MCF 10A (cell line): Measurements from ENCODE around the gene TMEM161A. TPM values are rescaled to one million over a fixed set of nuclear protein-coding genes. Genes with fewer than 3 reads are reported as not detected.
"Not testable (repeated sequence)": the region's sequence is repeated elsewhere in the genome, so short reads cannot be mapped to it uniquely, and the experiment has no call there.

Experiments used
- BruUV-seq: library from RNA; stranded (reverse); fragments of 400-500 nt; replicated peaks from 2 replicates; lab custom pipeline; 2021; lab: Mats Ljungman, UMichigan
- CTCF ChIA-PET: fragments of 300-600 bp; sonication (Branson Sonifier 250); formaldehyde crosslinking; extraction: SDS; loops from one replicate; lab custom pipeline; 2021; ENCODE audit warnings: antibody characterized with exemption, inconsistent platforms; lab: Yijun Ruan, JAX
- POLR2A ChIA-PET: fragments of 300-600, 350-650 bp; sonication (Branson Sonifier 250); formaldehyde crosslinking; extraction: SDS; loops from one replicate; lab custom pipeline; 2020; ENCODE audit warnings: antibody characterized with exemption, inconsistent platforms; lab: Yijun Ruan, JAX
- DNase-seq: peaks from one replicate; pipeline ENCODE4 v3.0.0-alpha.2; 2018; ENCODE audit not compliant: unreplicated experiment
- H3K27ac Mint-ChIP-seq: one replicate; pipeline ENCODE4 v1.8.0; 2022; ENCODE audit warnings: mild to moderate bottlenecking, low read depth, mixed read lengths; ENCODE audit not compliant: unreplicated experiment
- H3K27me3 Mint-ChIP-seq: one replicate; pipeline ENCODE4 v1.8.0; 2022; ENCODE audit warnings: mixed read lengths; ENCODE audit not compliant: insufficient read depth, unreplicated experiment
- H3K36me3 Mint-ChIP-seq: one replicate; pipeline ENCODE4 v1.8.0; 2022; ENCODE audit warnings: mild to moderate bottlenecking, moderate library complexity, mixed read lengths; ENCODE audit not compliant: insufficient read depth, unreplicated experiment
- H3K4me1 Mint-ChIP-seq: one replicate; pipeline ENCODE4 v1.8.0; 2022; ENCODE audit warnings: mixed read lengths; ENCODE audit not compliant: insufficient read depth, unreplicated experiment
- H3K4me3 Mint-ChIP-seq: one replicate; pipeline ENCODE4 v1.8.0; 2022; ENCODE audit warnings: mild to moderate bottlenecking, moderate library complexity, mixed read lengths; ENCODE audit not compliant: unreplicated experiment
- H3K9me3 Mint-ChIP-seq: one replicate; pipeline ENCODE4 v1.8.0; 2022; ENCODE audit warnings: mixed read lengths; ENCODE audit not compliant: unreplicated experiment
- intact Hi-C: fragments of 100-400 bp; cut with micrococcal nuclease; formaldehyde crosslinking; loops from 2 replicates; pipeline ENCODE4 v1.14.1; 2022
- total RNA-seq: library from RNA; stranded (reverse); gene quantifications from 2 replicates; pipeline ENCODE4 v1.2.3, GENCODE V29; 2022
- TF ChIP-seq, protein P1 (sequence below): fragments of 200-600 bp; IDR thresholded peaks from one replicate; pipeline ENCODE4 v1.8.0; 2022; ENCODE audit warnings: antibody characterized with exemption, mild to moderate bottlenecking; ENCODE audit not compliant: unreplicated experiment

TMEM161A gene
- total RNA-seq, 1 experiment from 2014 or later = 34.8 TPM

GRCh38 chr19:19154768-19155494 is 16.7 kb upstream of the TMEM161A start:
- DNase-seq = no peak
- intact Hi-C loops = no loop called here
- ChIA-PET POLR2A (interaction anchor here (0.6 kb wide), 1 partner anchor 86 kb away, joined by 3 read pairs; no protein-coding TSS in a partner anchor), CTCF (interaction anchor here (0.6 to 4.2 kb wide), 2 partner anchors 9 to 80 kb away, joined by 3 to 25 read pairs; no protein-coding TSS in a partner anchor)
- no peak overlapping the region for H3K27ac Mint-ChIP-seq
- H3K4me3 Mint-ChIP-seq = no peak overlapping the region
- no TSS peak for BruUV-seq
- no peaks in the 10 kb centered on the region for H3K4me1 Mint-ChIP-seq
- TF ChIP-seq, protein P1, sequence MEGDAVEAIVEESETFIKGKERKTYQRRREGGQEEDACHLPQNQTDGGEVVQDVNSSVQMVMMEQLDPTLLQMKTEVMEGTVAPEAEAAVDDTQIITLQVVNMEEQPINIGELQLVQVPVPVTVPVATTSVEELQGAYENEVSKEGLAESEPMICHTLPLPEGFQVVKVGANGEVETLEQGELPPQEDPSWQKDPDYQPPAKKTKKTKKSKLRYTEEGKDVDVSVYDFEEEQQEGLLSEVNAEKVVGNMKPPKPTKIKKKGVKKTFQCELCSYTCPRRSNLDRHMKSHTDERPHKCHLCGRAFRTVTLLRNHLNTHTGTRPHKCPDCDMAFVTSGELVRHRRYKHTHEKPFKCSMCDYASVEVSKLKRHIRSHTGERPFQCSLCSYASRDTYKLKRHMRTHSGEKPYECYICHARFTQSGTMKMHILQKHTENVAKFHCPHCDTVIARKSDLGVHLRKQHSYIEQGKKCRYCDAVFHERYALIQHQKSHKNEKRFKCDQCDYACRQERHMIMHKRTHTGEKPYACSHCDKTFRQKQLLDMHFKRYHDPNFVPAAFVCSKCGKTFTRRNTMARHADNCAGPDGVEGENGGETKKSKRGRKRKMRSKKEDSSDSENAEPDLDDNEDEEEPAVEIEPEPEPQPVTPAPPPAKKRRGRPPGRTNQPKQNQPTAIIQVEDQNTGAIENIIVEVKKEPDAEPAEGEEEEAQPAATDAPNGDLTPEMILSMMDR = no peak
- H3K9me3 Mint-ChIP-seq = no peaks in the 10 kb centered on the region
- H3K36me3 Mint-ChIP-seq = peaks cover 8% of the 10 kb centered on the region
- H3K27me3 Mint-ChIP-seq = no peaks in the 10 kb centered on the region

DNA sequence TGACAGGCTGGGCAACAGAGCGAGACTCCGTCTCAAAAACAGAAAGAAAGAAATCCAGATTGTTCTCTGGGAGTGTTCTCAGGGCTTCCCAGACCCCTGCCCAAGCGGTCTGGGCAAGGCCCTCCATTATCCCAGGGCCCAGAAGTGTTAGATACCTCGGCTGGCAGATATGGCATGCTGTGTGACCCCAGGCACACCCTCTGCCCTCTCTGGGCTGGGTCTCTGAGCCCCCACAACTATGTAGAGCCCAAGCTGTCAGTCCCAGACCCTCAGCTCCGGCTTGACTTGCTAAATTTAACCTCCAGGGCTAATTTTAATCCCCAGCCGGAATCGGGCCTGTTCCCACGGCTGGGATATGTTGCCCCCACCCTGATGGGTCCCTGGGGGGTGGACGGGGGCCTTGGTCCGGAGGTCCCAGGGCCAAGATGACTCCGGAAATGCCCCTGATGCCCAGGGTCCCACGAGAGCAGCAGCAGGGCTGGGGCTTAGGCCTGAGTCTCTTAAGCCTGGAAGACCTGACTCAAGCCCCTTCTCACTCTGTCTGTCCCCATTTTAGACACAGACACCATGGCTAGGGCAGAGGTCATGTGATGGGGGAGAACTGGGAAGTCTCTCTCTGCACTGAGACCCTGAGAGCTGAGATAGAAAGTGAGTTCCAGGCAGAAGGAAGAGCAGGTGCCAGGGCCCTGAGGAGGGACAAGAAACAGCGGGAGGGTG is 14.5 kb upstream of the TMEM161A start:
- Mint-ChIP-seq H3K4me3 (no peak overlapping the region), H3K9me3 (no peaks in the 10 kb centered on the region), H3K27ac (no peak overlapping the region), H3K4me1 (no peaks in the 10 kb centered on the region), H3K36me3 (peaks cover 6% of the 10 kb centered on the region), H3K27me3 (no peaks in the 10 kb centered on the region)
- DNase-seq = no peak
- no TSS peak for BruUV-seq
- CTCF ChIA-PET = interaction anchor here (0.7 to 1.5 kb wide), 4 partner anchors 12 to 331 kb away, joined by 3 to 5 read pairs (median 4); no protein-coding TSS in a partner anchor
- intact Hi-C loops = no loop called here
- TF ChIP-seq, protein P1 = no peak
- POLR2A ChIA-PET = no interaction called here

- TF ChIP-seq, protein P1 = no peak
- Mint-ChIP-seq H3K4me3 (no peak overlapping the region), H3K27ac (no peak overlapping the region), H3K4me1 (no peaks in the 10 kb centered on the region), H3K36me3 (peaks cover 6% of the 10 kb centered on the region), H3K27me3 (no peaks in the 10 kb centered on the region), H3K9me3 (no peaks in the 10 kb centered on the region)
- intact Hi-C loops = no loop called here
- CTCF ChIA-PET = interaction anchor here (1.5 kb wide), 1 partner anchor 11 kb away, joined by 5 read pairs; no protein-coding TSS in a partner anchor
- DNase-seq = no peak
- POLR2A ChIA-PET = no interaction called here
- BruUV-seq = no TSS peak
Measured at GRCh38 chr19:19151418-19151817, 13.1 kb upstream of the TMEM161A start.

GRCh38 chr19:19149435-19149834 is 11.2 kb upstream of the TMEM161A start:
- POLR2A ChIA-PET = interaction anchor here (1.2 kb wide), 1 partner anchor 42 kb away, joined by 3 read pairs; the partner anchor contains the start of genes BORCS8 and RFXANK
- peaks cover 6% of the 10 kb centered on the region for H3K36me3 Mint-ChIP-seq
- no peaks in the 10 kb centered on the region for H3K9me3 Mint-ChIP-seq
- H3K27ac Mint-ChIP-seq = no peak overlapping the region
- H3K4me1 Mint-ChIP-seq = no peaks in the 10 kb centered on the region
- TF ChIP-seq, protein P1 = no peak
- BruUV-seq = no TSS peak
- no peaks in the 10 kb centered on the region for H3K27me3 Mint-ChIP-seq
- no peak overlapping the region for H3K4me3 Mint-ChIP-seq
- DNase-seq = no peak
- CTCF ChIA-PET = interaction anchor here (0.5 to 2.0 kb wide), 4 partner anchors 8 to 212 kb away, joined by 3 to 7 read pairs (median 4); no protein-coding TSS in a partner anchor
- intact Hi-C loops = no loop called here

DNA sequence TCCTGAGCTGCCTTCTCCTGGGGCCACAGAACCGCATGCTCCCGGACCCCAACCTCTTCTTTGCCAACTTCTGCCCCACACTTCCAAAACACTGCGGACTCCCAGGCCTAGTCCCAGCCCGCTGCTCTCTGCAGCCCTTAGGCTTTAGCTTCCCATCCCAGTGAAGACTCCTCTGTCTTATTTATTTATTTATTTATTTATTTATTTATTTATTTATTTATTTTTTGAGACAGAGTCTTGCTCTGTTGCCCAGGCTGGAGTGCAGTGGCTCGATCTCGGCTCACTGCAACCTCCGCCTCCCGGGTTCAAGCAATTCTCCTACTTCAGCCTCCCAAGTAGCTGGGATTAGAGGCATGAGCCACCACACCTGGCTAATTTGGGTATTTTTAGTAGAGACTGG is 10.2 kb upstream of the TMEM161A start:
- H3K9me3 Mint-ChIP-seq, BruUV-seq, H3K4me3 Mint-ChIP-seq, H3K36me3 Mint-ChIP-seq, H3K27me3 Mint-ChIP-seq, H3K27ac Mint-ChIP-seq, DNase-seq, H3K4me1 Mint-ChIP-seq, intact Hi-C loops: not testable (repeated sequence)
- ChIA-PET CTCF (interaction anchor here (0.6 to 2.0 kb wide), 6 partner anchors 8 to 341 kb away, joined by 3 to 7 read pairs (median 4); no protein-coding TSS in a partner anchor), POLR2A (interaction anchor here (0.6 kb wide), 1 partner anchor 32 kb away, joined by 4 read pairs; no protein-coding TSS in a partner anchor)
